AG09309 (cell line): ENCODE results near the gene UBE2G1.

ENCODE experiments used
- DNase-seq: peaks from one replicate; pipeline ENCODE4 v3.0.0-alpha.2; 2010; ENCODE audit warnings: low read depth
- H3K4me3 ChIP-seq: 2 replicates; pipeline ENCODE4 v1.5.1; 2011; ENCODE audit warnings: mild to moderate bottlenecking, low read depth, low read length, moderate library complexity; ENCODE audit not compliant: control insufficient read depth
- CTCF ChIP-seq: IDR thresholded peaks from 2 replicates; pipeline ENCODE4 v1.5.1; 2011; ENCODE audit warnings: mild to moderate bottlenecking, low read depth, low read length, inconsistent platforms; ENCODE audit not compliant: insufficient read depth, control insufficient read depth; ENCODE audit errors: missing control alignments

Gene UBE2G1

DNA sequence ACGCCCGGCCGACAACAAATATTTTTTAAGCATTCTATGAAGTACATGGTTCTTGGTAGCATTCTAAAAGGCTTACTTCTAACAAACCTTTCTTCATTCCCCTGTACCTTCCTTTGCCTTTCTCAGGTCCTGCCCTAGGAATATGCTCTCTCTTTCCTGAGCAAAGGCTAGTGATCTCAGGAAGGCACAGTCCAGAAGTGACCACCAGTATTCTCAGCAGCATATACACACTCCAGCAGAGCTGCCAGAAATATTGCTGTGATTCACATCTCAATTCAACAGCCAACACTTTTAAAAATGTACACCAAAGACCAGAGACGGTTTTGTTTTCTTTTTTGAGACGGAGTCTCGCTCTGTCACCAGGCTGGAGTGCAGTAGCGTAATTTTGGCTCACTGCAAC is 61.3 kb downstream of the UBE2G1 start:
- no peak for TF ChIP-seq CTCF
- DNase-seq = no peak
- H3K4me3 ChIP-seq = no peak overlapping the region

DNA sequence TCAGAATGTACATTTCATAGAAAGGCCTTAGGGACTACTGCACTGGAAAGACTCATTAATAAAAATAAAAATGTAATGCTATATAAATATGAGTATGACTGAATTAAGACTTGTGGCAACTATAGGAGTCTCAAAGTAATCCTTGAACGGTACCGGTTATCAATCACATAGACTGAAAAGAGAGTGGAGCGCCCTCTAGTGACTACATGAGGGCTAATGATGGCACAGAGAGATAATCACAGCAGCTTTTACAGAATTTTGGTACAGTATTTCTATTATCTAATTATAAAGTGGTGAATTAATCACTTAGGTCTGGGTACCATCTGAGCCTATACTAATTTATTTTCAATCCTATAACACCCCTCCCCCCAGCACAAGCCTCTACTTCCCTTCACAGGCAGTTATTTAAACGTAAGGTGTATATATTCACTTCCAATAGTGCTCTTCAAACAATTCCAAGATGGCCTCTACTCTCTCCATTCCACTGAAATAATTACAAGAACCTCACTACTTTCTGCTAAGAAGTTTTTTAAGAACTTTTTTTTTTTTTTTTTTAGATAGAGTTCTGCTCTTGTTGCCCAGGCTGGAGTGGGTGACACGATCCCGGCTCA is 62.0 kb downstream of the UBE2G1 start:
- peak; percentile 3 for DNase-seq
- no peak overlapping the region for H3K4me3 ChIP-seq
- peak; percentile 66 for TF ChIP-seq CTCF

GRCh38 chr17:4301066-4301465 is 65.4 kb downstream of the UBE2G1 start:
- no peak overlapping the region for H3K4me3 ChIP-seq
- no peak for DNase-seq
- no peak for TF ChIP-seq CTCF

GRCh38 chr17:4297351-4297750 is 69.1 kb downstream of the UBE2G1 start:
- DNase-seq = no peak
- no peak overlapping the region for H3K4me3 ChIP-seq
- TF ChIP-seq CTCF = no peak

GRCh38 chr17:4295686-4296085 is 70.8 kb downstream of the UBE2G1 start:
- DNase-seq = no peak
- TF ChIP-seq CTCF = no peak
- no peak overlapping the region for H3K4me3 ChIP-seq

GRCh38 chr17:4293572-4293971 is 72.9 kb downstream of the UBE2G1 start:
- H3K4me3 ChIP-seq = no peak overlapping the region
- no peak for TF ChIP-seq CTCF
- DNase-seq = no peak

DNA sequence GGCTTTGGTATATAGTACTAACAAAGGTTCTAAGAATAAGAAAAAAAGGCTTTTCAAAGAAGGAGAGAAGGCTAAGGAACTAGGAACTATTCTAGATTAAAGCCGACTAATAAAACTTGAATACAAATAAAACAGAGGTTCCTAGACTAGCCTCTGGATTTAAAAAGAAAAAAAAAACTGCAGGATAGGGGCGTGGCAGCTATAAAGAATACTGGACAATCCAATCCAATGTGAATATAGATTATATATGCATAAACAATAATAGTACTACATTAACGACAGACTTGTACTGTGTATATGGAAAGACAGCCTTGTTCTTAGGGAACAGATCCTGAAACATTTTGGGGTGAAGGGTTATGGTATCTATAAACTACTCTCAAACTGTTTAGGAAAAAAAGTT is 78.8 kb downstream of the UBE2G1 start:
- H3K4me3 ChIP-seq = no peak overlapping the region
- TF ChIP-seq CTCF = no peak
- DNase-seq = no peak
